ENCODE measurements around the gene ARF1. TPM values are rescaled to one million over a fixed set of nuclear protein-coding genes. Genes with fewer than 3 reads are reported as not detected.
A peak's percentile ranks its signal among the peaks of the same experiment; 100 is the strongest.

The ARF1 gene
- total RNA-seq, 2 experiments from 2014 or later: 318 to 322 TPM

GRCh38 chr1:228044961-228045360, 37.5 kb upstream of the ARF1 start:
- TF ChIP-seq CTCF (IDR thresholded peaks at IDR 0.05): no peak
- H3K4me3 ChIP-seq (ENCODE audit: low read length): no peak overlapping the region
- intact Hi-C loops (cut with DNase I, micrococcal nuclease): no loop called here
- peaks cover 3% of the 10 kb centered on the region in 2 experiments for H3K27me3 ChIP-seq (ENCODE audit: control insufficient read depth in 1 of 2, insufficient read depth in 2 of 2, low read length in 2 of 2)
- H3K36me3 ChIP-seq (ENCODE audit: insufficient read depth, low read length): no peaks in the 10 kb centered on the region
- H3K4me3 Mint-ChIP-seq: no peak overlapping the region
- H3K4me1 ChIP-seq (ENCODE audit: insufficient read depth, low read length): no peaks in the 10 kb centered on the region
- peaks cover 5% of the 10 kb centered on the region for H3K27me3 Mint-ChIP-seq
- ATAC-seq (ENCODE audit: poor library complexity) (no peak), DNase-seq (no peak)
- H3K9me3 ChIP-seq (ENCODE audit: control insufficient read depth in 1 of 2, insufficient read depth in 1 of 2, low read length in 2 of 2): peaks cover 0 to 4% of the 10 kb centered on the region in 2 experiments
- no peak overlapping the region for H3K27ac Mint-ChIP-seq
- ChIA-PET CTCF (no interaction called here), POLR2A (no interaction called here)
- H3K9me3 Mint-ChIP-seq: no peaks in the 10 kb centered on the region
- no peaks in the 10 kb centered on the region for H3K36me3 Mint-ChIP-seq (ENCODE audit: low read depth)
- H3K4me1 Mint-ChIP-seq (ENCODE audit: low read depth): no peaks in the 10 kb centered on the region
- no peak overlapping the region for H3K27ac ChIP-seq (ENCODE audit: low read depth in 1 of 2, low read length in 2 of 2)

- no peaks in the 10 kb centered on the region for H3K4me1 ChIP-seq (ENCODE audit: insufficient read depth, low read length)
- intact Hi-C loops (cut with DNase I, micrococcal nuclease): no loop called here
- H3K4me3 Mint-ChIP-seq: no peak overlapping the region
- H3K36me3 Mint-ChIP-seq (ENCODE audit: low read depth): no peaks in the 10 kb centered on the region
- ATAC-seq (ENCODE audit: poor library complexity) (no peak), DNase-seq (peak in 1 of 14 experiments; percentile 25)
- POLR2A ChIA-PET: no interaction called here
- no peaks in the 10 kb centered on the region for H3K9me3 Mint-ChIP-seq
- TF ChIP-seq CTCF (IDR thresholded peaks at IDR 0.05): no peak
- no peaks in the 10 kb centered on the region for H3K4me1 Mint-ChIP-seq (ENCODE audit: low read depth)
- no peaks in the 10 kb centered on the region for H3K36me3 ChIP-seq (ENCODE audit: insufficient read depth, low read length)
- H3K27me3 Mint-ChIP-seq: peaks cover 4% of the 10 kb centered on the region
- no peak overlapping the region for H3K27ac Mint-ChIP-seq
- peaks cover 0 to 2% of the 10 kb centered on the region in 2 experiments for H3K27me3 ChIP-seq (ENCODE audit: control insufficient read depth in 1 of 2, insufficient read depth in 2 of 2, low read length in 2 of 2)
- peaks cover 0 to 4% of the 10 kb centered on the region in 2 experiments for H3K9me3 ChIP-seq (ENCODE audit: control insufficient read depth in 1 of 2, insufficient read depth in 1 of 2, low read length in 2 of 2)
- H3K4me3 ChIP-seq (ENCODE audit: low read length): no peak overlapping the region
- CTCF ChIA-PET: no interaction called here
- no peak overlapping the region for H3K27ac ChIP-seq (ENCODE audit: low read depth in 1 of 2, low read length in 2 of 2)
These were observed 37.1 kb upstream of the ARF1 start for GRCh38 chr1:228045405-228045804.

- H3K27ac ChIP-seq (ENCODE audit: low read depth in 1 of 2, low read length in 2 of 2): no peak overlapping the region
- no peak overlapping the region for H3K4me3 ChIP-seq (ENCODE audit: low read length)
- H3K9me3 ChIP-seq (ENCODE audit: control insufficient read depth in 1 of 2, insufficient read depth in 1 of 2, low read length in 2 of 2): peaks cover 0 to 7% of the 10 kb centered on the region in 2 experiments
- CTCF ChIA-PET: no interaction called here
- Mint-ChIP-seq H3K4me3 (no peak overlapping the region), H3K4me1 (ENCODE audit: low read depth) (no peaks in the 10 kb centered on the region), H3K9me3 (no peaks in the 10 kb centered on the region), H3K27ac (no peak overlapping the region), H3K36me3 (ENCODE audit: low read depth) (no peaks in the 10 kb centered on the region), H3K27me3 (peaks cover 5% of the 10 kb centered on the region)
- H3K27me3 ChIP-seq (ENCODE audit: control insufficient read depth in 1 of 2, insufficient read depth in 2 of 2, low read length in 2 of 2): peaks cover 0 to 2% of the 10 kb centered on the region in 2 experiments
- H3K4me1 ChIP-seq (ENCODE audit: insufficient read depth, low read length): no peaks in the 10 kb centered on the region
- TF ChIP-seq CTCF (IDR thresholded peaks at IDR 0.05): no peak
- intact Hi-C loops (cut with DNase I, micrococcal nuclease): no loop called here
- POLR2A ChIA-PET: no interaction called here
- ATAC-seq (ENCODE audit: poor library complexity) (no peak), DNase-seq (peak in 1 of 14 experiments; percentile 4)
- no peaks in the 10 kb centered on the region for H3K36me3 ChIP-seq (ENCODE audit: insufficient read depth, low read length)
These were observed 36.6 kb upstream of the ARF1 start for GRCh38 chr1:228045871-228046270.

Measured in CD4-positive, alpha-beta T cell (primary cell).